ENCODE measurements around the gene NT5DC1.
A peak's percentile ranks its signal among the peaks of the same experiment; 100 is the strongest.

The NT5DC1 gene

GRCh38 chr6:116196841-116197240 is 96.2 kb downstream of the NT5DC1 start:
- DNase-seq (ENCODE audit: low spot score) = no peak

GRCh38 chr6:116200619-116201249 is 100.1 kb downstream of the NT5DC1 start:
- DNase-seq (ENCODE audit: low spot score) = no peak

- no peak for DNase-seq (ENCODE audit: low spot score)
Observed at GRCh38 chr6:116201538-116201937, 100.9 kb downstream of the NT5DC1 start.

GRCh38 chr6:116205281-116205680 is 104.6 kb downstream of the NT5DC1 start:
- DNase-seq (ENCODE audit: low spot score) = no peak

- DNase-seq (ENCODE audit: low spot score) = peak; percentile 11
Observed at GRCh38 chr6:116206231-116206903, 105.7 kb downstream of the NT5DC1 start.

GRCh38 chr6:116208056-116208785 is 107.6 kb downstream of the NT5DC1 start:
- no peak for DNase-seq (ENCODE audit: low spot score)

- DNase-seq (ENCODE audit: low spot score) = no peak
Observed at GRCh38 chr6:116210316-116210715, 109.7 kb downstream of the NT5DC1 start.

GRCh38 chr6:116210750-116211425 is 110.2 kb downstream of the NT5DC1 start:
- no peak for DNase-seq (ENCODE audit: low spot score)

- no peak for DNase-seq (ENCODE audit: low spot score)
Observed at GRCh38 chr6:116214681-116215080, 114.0 kb downstream of the NT5DC1 start.

- no peak for DNase-seq (ENCODE audit: low spot score)
Observed at GRCh38 chr6:116215414-116215813, 114.8 kb downstream of the NT5DC1 start.

GRCh38 chr6:116217069-116217468 is 116.4 kb downstream of the NT5DC1 start:
- peak; percentile 76 for DNase-seq (ENCODE audit: low spot score)

GRCh38 chr6:116218172-116218633 is 117.5 kb downstream of the NT5DC1 start:
- peak; percentile 63 for DNase-seq (ENCODE audit: low spot score)

GRCh38 chr6:116218866-116219265 is 118.2 kb downstream of the NT5DC1 start:
- no peak for DNase-seq (ENCODE audit: low spot score)

GRCh38 chr6:116221067-116221466 is 120.4 kb downstream of the NT5DC1 start:
- DNase-seq (ENCODE audit: low spot score) = peak; percentile 21

- no peak for DNase-seq (ENCODE audit: low spot score)
Observed at GRCh38 chr6:116221911-116222310, 121.3 kb downstream of the NT5DC1 start.

GRCh38 chr6:116223355-116223754 is 122.7 kb downstream of the NT5DC1 start:
- no peak for DNase-seq (ENCODE audit: low spot score)

GRCh38 chr6:116229287-116229913 is 128.7 kb downstream of the NT5DC1 start:
- DNase-seq (ENCODE audit: low spot score) = peak; percentile 35

- DNase-seq (ENCODE audit: low spot score) = no peak
Observed at GRCh38 chr6:116234689-116235088, 134.0 kb downstream of the NT5DC1 start.

- no peak for DNase-seq (ENCODE audit: low spot score)
Observed at GRCh38 chr6:116238083-116238482, 137.4 kb downstream of the NT5DC1 start.

GRCh38 chr6:116239256-116239655 is 138.6 kb downstream of the NT5DC1 start:
- DNase-seq (ENCODE audit: low spot score) = no peak

- DNase-seq (ENCODE audit: low spot score) = no peak
Observed at GRCh38 chr6:116239856-116240255, 139.2 kb downstream of the NT5DC1 start.

GRCh38 chr6:116244284-116244683 is 143.6 kb downstream of the NT5DC1 start:
- DNase-seq (ENCODE audit: low spot score) = no peak

Measured in RKO (cell line).